Stimulated activated CD4-positive, alpha-beta T cell treated with anti-CD3 and anti-CD28 coated beads, Interleukin-1b, Interleukin-23, amount 100 ng/mL, for 24 hours (primary cell): Measurements from ENCODE around the gene RAPGEF1.

ENCODE experiments used
- DNase-seq, 4 experiments: peaks; one replicate each; pipeline ENCODE4 v3.0.0-alpha.2; 2020; ENCODE audit warnings: low read depth in 4 of 4, low spot score in 1 of 4

RAPGEF1 gene

GRCh38 chr9:131625790-131626670, 113.8 kb downstream of the RAPGEF1 start:
- DNase-seq = no peak

DNA sequence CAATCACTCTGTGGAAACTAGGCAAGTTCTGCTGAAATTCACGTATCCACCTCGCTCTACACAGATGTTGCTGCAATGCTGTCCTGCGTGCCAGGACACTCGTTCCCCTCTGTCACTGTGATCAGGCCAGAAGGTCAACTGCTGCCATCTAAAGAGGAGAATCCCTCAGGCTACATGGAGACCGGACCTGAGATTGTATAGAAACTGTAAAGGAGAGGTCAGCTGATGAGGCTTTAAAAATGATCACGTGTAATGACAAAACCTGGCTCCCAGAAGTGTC, 114.4 kb downstream of the RAPGEF1 start:
- DNase-seq = no peak

DNA sequence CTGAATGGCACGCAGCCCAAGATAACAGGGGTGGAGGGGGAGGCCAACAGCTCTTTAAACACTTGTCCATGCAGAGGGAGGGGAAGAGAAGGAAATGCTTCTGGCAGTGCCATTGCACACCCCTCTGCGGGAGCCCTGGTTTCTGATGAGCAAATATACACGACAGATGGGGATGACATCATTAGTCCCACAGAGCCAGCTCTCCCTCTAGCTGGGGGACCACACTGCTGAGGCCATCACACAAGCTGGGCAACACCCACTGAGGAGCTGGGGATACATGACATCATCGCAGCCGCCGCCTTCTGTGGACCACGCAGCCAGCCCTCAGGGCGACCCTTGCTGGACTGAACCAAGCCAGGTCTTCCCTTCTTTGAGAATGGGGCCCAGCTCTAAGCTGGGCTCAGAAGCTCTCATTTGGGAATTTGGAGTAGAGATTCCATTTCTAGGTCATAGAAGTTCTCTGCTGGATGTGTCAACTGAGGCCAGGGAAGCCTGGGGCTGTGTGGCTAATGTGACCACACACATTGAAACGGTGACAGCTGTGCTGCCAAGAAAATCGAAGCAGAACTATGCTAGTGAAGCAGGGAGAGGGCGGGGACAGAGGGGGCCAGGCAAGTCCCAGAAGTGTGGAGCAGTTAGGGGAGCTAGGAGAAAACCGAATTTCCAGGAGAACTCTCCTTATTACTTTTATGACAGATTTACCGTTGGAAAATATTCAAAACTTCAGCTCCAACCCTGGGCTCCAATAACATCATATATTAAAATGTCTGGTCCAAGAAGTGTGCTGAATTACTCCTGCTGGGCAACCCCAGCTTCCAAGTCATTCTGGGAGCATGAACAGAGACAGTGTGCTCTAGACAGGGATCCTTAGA, 115.0 kb downstream of the RAPGEF1 start:
- DNase-seq = no peak

- no peak for DNase-seq
Measured at GRCh38 chr9:131623655-131624330, 116.1 kb downstream of the RAPGEF1 start.

DNA sequence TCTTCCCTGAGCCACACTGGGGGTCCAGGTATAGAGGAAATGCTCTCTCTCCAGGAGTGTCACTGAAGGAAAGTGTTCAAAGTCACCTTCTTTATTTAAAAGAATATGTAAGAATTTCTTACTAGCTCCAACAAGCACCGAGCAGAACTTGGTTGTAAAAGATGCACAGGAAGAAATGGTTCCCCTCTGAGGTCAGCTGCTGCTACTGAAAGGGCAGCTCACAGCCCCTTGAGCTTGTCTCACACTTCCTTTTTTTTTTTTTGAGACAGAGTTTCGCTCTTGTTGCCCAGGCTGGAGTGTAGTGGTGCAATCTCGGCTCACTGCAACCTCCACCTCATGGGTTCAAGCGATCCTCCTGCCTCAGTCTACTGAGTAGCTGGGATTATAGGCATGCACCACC, 117.4 kb downstream of the RAPGEF1 start:
- no peak for DNase-seq

- no peak for DNase-seq
Measured at GRCh38 chr9:131621551-131622358, 118.1 kb downstream of the RAPGEF1 start.

- DNase-seq = no peak
Measured at GRCh38 chr9:131620764-131621520, 118.9 kb downstream of the RAPGEF1 start.

DNA sequence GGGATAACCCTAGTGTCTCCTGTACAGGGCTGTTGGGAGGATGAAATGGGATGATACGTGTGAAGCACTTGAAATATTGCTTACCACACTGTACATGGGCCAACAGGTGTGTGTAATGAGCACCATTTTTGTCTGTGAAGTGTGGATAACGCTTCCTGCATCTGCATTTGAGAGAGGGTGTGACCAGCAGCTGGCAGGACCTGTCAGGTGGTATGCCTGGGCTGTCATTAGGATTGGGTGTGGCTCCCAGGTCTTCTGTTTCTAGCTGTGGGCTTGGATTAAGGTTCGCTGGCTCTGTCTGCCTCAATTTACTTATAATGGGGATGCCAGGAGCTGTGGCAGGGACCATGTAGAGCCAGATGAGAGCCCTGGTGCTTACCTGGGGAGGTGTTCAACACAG, 120.2 kb downstream of the RAPGEF1 start:
- no peak for DNase-seq

DNA sequence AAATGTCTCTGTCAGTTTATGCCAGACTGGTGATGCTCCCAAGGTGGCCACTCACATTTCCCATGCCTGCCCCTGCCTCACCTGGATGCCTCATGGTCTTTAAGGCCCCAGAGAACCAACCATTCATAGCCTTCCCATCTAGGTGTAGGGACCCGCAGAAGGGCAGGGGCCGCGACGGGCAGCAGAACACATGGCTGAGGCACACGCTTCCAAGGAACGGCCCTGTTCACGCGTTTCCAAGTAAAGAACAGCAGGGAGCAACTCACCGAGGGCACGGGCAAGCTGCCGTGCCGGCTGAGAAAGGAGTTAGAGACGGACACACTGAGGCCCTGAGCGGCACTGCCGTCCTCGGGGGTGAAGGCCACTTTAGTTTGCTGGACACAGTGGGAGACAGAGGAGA, 121.1 kb downstream of the RAPGEF1 start:
- DNase-seq = no peak

GRCh38 chr9:131618071-131618479, 121.8 kb downstream of the RAPGEF1 start:
- DNase-seq = no peak

- DNase-seq = no peak
Measured at GRCh38 chr9:131617611-131618010, 122.3 kb downstream of the RAPGEF1 start.

GRCh38 chr9:131616983-131617604, 122.8 kb downstream of the RAPGEF1 start:
- DNase-seq = no peak

GRCh38 chr9:131614340-131614915, 125.4 kb downstream of the RAPGEF1 start:
- DNase-seq = no peak

DNA sequence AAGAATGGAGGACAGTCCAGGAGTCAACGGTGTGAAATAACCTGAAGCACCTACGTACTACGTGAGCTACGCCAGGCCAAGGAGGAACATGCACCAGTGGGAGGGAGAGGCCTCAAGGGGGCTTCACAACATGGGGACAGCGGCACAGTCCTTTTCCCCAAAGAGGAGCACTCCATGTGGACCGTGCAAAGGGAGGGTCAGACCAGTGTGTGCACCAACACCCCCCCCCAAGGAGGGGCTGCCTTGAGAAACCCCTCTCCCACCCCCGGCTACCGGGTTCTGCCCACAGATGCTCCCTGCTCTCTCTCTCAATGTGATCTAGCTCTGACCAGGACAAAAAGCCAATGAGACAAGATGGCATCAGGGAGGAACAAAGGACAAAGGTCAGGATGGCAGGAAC, 126.0 kb downstream of the RAPGEF1 start:
- no peak for DNase-seq

GRCh38 chr9:131612851-131613250, 127.0 kb downstream of the RAPGEF1 start:
- no peak for DNase-seq

DNA sequence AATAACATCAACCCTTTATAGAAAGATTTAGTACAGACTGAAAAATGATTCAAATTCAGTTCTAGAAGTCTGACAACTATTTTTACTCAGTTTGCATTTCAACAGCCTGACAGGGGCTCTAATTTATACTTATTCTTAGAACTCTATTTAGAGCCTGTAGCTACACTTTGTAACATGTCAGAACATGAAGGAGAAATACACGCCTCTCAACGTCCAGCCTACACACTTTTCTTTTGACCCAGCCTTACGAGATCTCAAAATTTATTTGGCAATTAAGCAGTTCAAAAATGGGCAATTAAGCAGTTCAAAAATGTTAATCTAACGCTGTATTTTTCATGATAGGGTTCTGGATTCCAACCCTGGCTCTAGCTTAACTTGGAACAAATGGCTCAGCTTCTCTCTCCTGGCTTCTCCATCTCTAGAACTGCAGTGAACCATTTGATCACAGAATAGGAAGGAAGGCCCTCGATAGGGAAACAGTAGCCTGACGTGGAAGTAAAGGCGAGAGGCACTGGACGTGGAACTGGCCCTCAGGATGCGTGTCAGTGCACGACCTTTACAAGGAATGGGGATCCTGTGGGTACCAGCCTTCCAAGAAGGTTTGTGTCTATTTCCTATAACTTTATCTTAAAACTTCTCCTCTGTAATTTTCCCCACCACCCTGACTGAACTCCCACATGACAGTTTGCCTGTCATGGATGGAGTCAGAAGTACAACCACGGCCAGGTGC, 128.1 kb downstream of the RAPGEF1 start:
- DNase-seq = no peak

GRCh38 chr9:131610231-131610761, 129.6 kb downstream of the RAPGEF1 start:
- DNase-seq = no peak

- no peak for DNase-seq
Measured at GRCh38 chr9:131609099-131609830, 130.6 kb downstream of the RAPGEF1 start.
